Smooth muscle cell (in vitro differentiated cells): ENCODE results near the gene SKP1. TPM values are rescaled to one million over a fixed set of nuclear protein-coding genes. Genes with fewer than 3 reads are reported as not detected.

Experiments used
- DNase-seq: peaks from one replicate; lab custom pipeline; 2025; ENCODE audit not compliant: unreplicated experiment; lab: John Stamatoyannopoulos, UW
- H2AFZ ChIP-seq: fragments of 200-600 bp; sonication (generic); 2 replicates; pipeline ENCODE4 v1.6.0; 2016; ENCODE audit warnings: antibody characterized with exemption, low read depth, mild to moderate bottlenecking
- H3F3A ChIP-seq: fragments of 200-600 bp; sonication (generic); 2 replicates; pipeline ENCODE4 v1.6.0; 2017; ENCODE audit warnings: antibody characterized with exemption, low read depth
- H3K27ac ChIP-seq: fragments of 200-600 bp; sonication (generic); 2 replicates; pipeline ENCODE4 v1.5.1; 2016; ENCODE audit warnings: low read depth, mild to moderate bottlenecking
- H3K27me3 ChIP-seq: fragments of 200-600 bp; sonication (generic); 2 replicates; pipeline ENCODE4 v1.6.1; 2016; ENCODE audit warnings: low read depth, mild to moderate bottlenecking
- H3K36me3 ChIP-seq: fragments of 200-600 bp; sonication (generic); 2 replicates; pipeline ENCODE4 v1.5.1; 2016; ENCODE audit warnings: low read depth
- H3K4me1 ChIP-seq: fragments of 200-600 bp; sonication (generic); 2 replicates; pipeline ENCODE4 v1.5.1; 2016; ENCODE audit warnings: low read depth
- H3K4me2 ChIP-seq: fragments of 200-600 bp; sonication (generic); 2 replicates; pipeline ENCODE4 v1.6.0; 2016; ENCODE audit warnings: mild to moderate bottlenecking
- H3K4me3 ChIP-seq: fragments of 200-600 bp; sonication (generic); 2 replicates; pipeline ENCODE4 v1.5.1; 2016; ENCODE audit warnings: mild to moderate bottlenecking
- H3K79me2 ChIP-seq: fragments of 200-600 bp; sonication (generic); 2 replicates; pipeline ENCODE4 v1.6.0; 2016; ENCODE audit warnings: low read depth, mild to moderate bottlenecking
- H3K9ac ChIP-seq: fragments of 200-600 bp; sonication (generic); 2 replicates; pipeline ENCODE4 v1.6.0; 2016; ENCODE audit warnings: low read depth
- H3K9me3 ChIP-seq: fragments of 200-600 bp; sonication (generic); replicated peaks from 2 replicates; pipeline ENCODE4 v1.5.1; 2016; ENCODE audit warnings: low read depth
- H4K20me1 ChIP-seq: fragments of 200-600 bp; sonication (generic); 2 replicates; pipeline ENCODE4 v1.6.0; 2016; ENCODE audit warnings: low read depth
- WGBS: methylation state at CpG from one replicate; pipeline ENCODE4 v1.1.7; 2016; ENCODE audit warnings: low lambda C conversion rate; 5-methylcytosine and 5-hydroxymethylcytosine counted together
- polyA plus RNA-seq: library from polyadenylated mRNA; unstranded; fragments of >200 nt; fragmentation: Nextera tagmentation; extraction: Ambion mirVana; gene quantifications from 2 replicates; pipeline ENCODE4 v1.2.1, GENCODE V29; 2016
- total RNA-seq: library from RNA; depleted of rRNA; stranded (reverse); fragments of >200 nt; gene quantifications from 2 replicates; pipeline ENCODE4 v1.2.3, GENCODE V29; 2014
- TF ChIP-seq, protein P1 (sequence below): fragments of 200-600 bp; sonication (generic); IDR thresholded peaks from 2 replicates; pipeline ENCODE4 v1.5.1; 2017; ENCODE audit warnings: borderline replicate concordance, mild to moderate bottlenecking, antibody characterized with exemption; ENCODE audit not compliant: insufficient read depth, poor library complexity, severe bottlenecking

The SKP1 gene
- total and polyA plus RNA-seq, 2 experiments from 2014 or later = 620 to 739 TPM

DNA sequence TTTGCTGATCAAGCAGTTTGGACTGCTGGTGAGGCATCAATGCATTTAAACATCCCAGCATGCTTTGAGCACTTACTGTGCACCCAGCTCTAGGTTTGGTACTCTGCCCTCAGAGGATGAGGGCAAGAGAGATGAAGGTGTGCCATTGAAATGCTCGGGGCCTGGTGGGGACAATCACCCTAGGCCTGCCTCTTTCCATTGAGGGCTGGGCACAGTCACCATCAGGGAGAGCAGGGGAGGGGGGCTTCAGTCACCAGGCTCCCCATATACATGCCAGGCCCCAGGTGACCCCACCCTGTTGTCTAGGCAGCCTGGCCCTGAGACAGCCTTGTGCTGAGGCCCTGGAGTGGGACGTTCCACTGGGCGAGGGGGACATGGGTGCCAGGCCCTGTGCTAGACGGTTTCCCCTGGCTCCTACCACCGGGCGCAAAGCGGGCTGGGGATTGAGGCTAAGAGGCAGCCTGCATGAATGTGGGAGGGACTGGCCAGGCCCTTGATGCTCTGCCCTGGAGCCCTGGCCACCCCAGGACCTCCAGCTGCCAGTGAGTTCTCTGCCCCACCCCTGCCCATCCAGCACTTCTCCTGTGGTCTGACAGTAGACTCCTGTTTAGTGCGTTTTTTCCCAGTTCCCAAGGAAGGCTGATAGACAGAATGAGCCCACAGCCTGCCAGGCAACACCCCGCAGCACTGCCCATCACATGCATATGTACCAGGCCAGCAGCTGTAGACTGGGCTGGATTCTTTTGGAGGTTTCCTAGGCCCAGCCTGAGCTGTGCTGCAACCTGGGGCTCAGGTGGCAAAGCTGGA lies 43.4 kb downstream of the SKP1 start:
- H3K4me1 ChIP-seq = no peaks in the 10 kb centered on the region
- H3K36me3 ChIP-seq = no peaks in the 10 kb centered on the region
- no peak for DNase-seq
- no peak overlapping the region for H3K9ac ChIP-seq
- peaks cover 5% of the 10 kb centered on the region for H3K79me2 ChIP-seq
- H4K20me1 ChIP-seq = peaks cover 100% of the 10 kb centered on the region
- no peaks in the 10 kb centered on the region for H3K9me3 ChIP-seq
- WGBS = 95% methylated on average over 9 of the region's 9 CpGs
- H3K27ac ChIP-seq = no peak overlapping the region
- H3F3A ChIP-seq = no peaks in the 10 kb centered on the region
- H3K27me3 ChIP-seq = no peaks in the 10 kb centered on the region
- H3K4me3 ChIP-seq = no peak overlapping the region
- no peak overlapping the region for H2AFZ ChIP-seq
- TF ChIP-seq, protein P1, sequence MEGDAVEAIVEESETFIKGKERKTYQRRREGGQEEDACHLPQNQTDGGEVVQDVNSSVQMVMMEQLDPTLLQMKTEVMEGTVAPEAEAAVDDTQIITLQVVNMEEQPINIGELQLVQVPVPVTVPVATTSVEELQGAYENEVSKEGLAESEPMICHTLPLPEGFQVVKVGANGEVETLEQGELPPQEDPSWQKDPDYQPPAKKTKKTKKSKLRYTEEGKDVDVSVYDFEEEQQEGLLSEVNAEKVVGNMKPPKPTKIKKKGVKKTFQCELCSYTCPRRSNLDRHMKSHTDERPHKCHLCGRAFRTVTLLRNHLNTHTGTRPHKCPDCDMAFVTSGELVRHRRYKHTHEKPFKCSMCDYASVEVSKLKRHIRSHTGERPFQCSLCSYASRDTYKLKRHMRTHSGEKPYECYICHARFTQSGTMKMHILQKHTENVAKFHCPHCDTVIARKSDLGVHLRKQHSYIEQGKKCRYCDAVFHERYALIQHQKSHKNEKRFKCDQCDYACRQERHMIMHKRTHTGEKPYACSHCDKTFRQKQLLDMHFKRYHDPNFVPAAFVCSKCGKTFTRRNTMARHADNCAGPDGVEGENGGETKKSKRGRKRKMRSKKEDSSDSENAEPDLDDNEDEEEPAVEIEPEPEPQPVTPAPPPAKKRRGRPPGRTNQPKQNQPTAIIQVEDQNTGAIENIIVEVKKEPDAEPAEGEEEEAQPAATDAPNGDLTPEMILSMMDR = no peak
- H3K4me2 ChIP-seq = no peak overlapping the region

DNA sequence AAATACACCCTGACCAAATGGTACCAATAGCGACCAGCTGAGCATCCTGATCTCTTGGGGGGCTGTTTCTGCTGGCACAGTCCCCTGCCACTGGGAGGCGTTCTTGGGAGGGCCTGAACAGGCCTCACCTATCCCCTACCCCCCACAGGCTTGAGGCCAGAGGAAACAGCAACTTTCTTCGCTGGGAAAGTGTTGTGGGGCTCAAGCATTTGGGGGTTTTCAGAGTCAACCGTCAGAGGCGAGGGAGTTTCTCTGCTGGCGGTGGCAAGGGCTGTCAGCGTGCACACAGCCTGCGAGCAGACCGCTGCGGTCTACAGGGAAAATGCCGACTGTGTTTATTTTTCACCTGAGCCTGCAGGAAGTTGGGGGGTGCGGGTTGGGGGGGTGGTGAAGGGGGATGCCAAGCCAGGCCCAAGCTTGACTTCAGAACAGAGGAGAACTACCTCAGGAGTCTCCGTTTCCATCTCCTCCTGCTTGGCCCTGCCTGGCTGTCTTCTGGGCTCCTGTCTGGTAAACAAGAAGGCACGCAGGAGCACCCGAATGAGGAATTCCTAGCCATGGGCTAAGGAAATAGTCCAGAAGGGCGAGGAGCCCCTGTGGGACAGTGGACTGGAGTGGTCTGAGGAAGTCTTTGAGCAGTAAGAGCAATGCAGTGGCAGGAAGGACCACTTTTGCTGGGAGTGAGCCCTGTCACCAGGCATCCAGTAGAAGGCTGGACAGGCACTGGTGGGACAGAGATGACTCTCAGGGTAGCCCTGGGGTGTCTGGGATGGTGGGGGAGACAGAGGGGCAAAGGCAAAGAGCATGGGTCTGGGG lies 44.2 kb downstream of the SKP1 start:
- H4K20me1 ChIP-seq = peaks cover 100% of the 10 kb centered on the region
- peaks cover 5% of the 10 kb centered on the region for H3K79me2 ChIP-seq
- H2AFZ ChIP-seq = no peak overlapping the region
- H3K27me3 ChIP-seq = no peaks in the 10 kb centered on the region
- no peak overlapping the region for H3K27ac ChIP-seq
- no peak overlapping the region for H3K4me3 ChIP-seq
- no peak overlapping the region for H3K9ac ChIP-seq
- no peaks in the 10 kb centered on the region for H3K36me3 ChIP-seq
- H3F3A ChIP-seq = no peaks in the 10 kb centered on the region
- TF ChIP-seq, protein P1 = no peak
- no peak for DNase-seq
- no peaks in the 10 kb centered on the region for H3K9me3 ChIP-seq
- H3K4me2 ChIP-seq = no peak overlapping the region
- WGBS = 94% methylated on average over 16 of the region's 16 CpGs
- H3K4me1 ChIP-seq = no peaks in the 10 kb centered on the region

DNA sequence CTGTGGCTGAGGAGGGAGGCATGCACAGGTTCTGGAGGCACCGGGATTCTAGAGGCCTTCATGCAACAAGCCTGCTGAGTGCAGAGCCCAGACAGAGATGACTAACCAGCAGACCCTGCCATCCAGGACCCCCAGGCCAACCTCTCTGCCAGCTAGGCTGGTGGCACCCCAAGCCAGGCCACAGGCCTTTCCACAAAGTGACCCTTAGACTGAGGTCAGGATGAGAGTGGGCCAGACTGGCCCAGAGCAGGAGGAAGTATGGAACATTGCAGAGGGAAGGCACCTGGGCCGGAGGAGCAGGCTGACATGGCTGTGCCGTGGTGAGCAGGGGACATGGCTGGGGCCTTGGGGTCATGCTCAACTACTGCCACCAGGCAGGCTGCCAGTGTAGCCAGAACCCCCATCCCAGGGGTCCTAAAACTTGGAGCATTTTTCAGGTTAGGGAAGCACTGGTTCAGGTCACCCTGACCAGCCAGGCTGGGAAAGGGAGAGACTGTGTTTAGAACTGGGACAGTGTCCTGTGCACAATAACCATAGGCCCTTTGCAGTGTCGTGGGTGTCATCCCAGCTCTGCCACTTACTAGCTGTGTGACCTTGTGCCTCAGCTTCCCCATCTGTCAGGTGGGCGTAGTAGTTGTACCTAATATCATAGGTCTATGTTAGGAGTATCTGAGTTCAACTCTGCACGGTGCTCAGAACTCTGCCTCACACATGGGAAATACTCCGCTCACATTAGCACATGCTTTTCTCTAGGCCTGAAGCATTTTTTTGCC lies 45.0 kb downstream of the SKP1 start:
- Histone ChIP-seq H3K36me3 (no peaks in the 10 kb centered on the region), H3F3A (no peaks in the 10 kb centered on the region), H3K27ac (no peak overlapping the region), H3K79me2 (peaks cover 5% of the 10 kb centered on the region), H3K4me1 (no peaks in the 10 kb centered on the region), H3K4me2 (no peak overlapping the region), H2AFZ (no peak overlapping the region), H4K20me1 (peaks cover 100% of the 10 kb centered on the region), H3K9ac (no peak overlapping the region), H3K27me3 (no peaks in the 10 kb centered on the region), H3K4me3 (no peak overlapping the region), H3K9me3 (no peaks in the 10 kb centered on the region)
- 100% methylated on average over 7 of the region's 7 CpGs for WGBS
- no peak for DNase-seq
- TF ChIP-seq, protein P1 = no peak
